GM19035 (cell line): Measurements from ENCODE around the gene WDR43.
A peak's percentile ranks its signal among the peaks of the same experiment; 100 is the strongest.

ENCODE experiments used
- ATAC-seq: cut with Tn5 transposase; IDR thresholded peaks from one replicate; pipeline ENCODE4 v1.9.1; 2021; ENCODE audit not compliant: unreplicated experiment

WDR43 gene

GRCh38 chr2:28894470-28895188 is at the start of gene WDR43:
WDR43 (plus strand) TSS chr2:28894667; CDS start chr2:28894699, 32 bp downstream.
- peak; percentile 88 for ATAC-seq

GRCh38 chr2:28855193-28855592 is 39.3 kb upstream of the WDR43 start:
- no peak for ATAC-seq

GRCh38 chr2:28855977-28856376 is 38.5 kb upstream of the WDR43 start:
- no peak for ATAC-seq

- ATAC-seq, result no peak
Measured at GRCh38 chr2:28868611-28869010, 25.9 kb upstream of the WDR43 start.

- ATAC-seq, result peak; percentile 32
Measured at GRCh38 chr2:28869494-28870145, 24.8 kb upstream of the WDR43 start.

- ATAC-seq, result peak; percentile 96
Measured at GRCh38 chr2:28870146-28870891, 24.1 kb upstream of the WDR43 start, which contains the start of gene TRMT61B. TRMT61B (minus strand) TSS chr2:28870309; CDS start chr2:28870277, 32 bp downstream.

- no peak for ATAC-seq
Measured at GRCh38 chr2:28871620-28872019, 22.8 kb upstream of the WDR43 start.

GRCh38 chr2:28880193-28880592 is 14.3 kb upstream of the WDR43 start:
- ATAC-seq, result no peak

- no peak for ATAC-seq
Measured at GRCh38 chr2:28893488-28893887, 979 bp upstream of the WDR43 start.

GRCh38 chr2:28895189-28895893 is 874 bp downstream of the WDR43 start:
- peak; percentile 26 for ATAC-seq

GRCh38 chr2:28896906-28897305 is 2.4 kb downstream of the WDR43 start:
- ATAC-seq, result no peak

GRCh38 chr2:28898048-28898447 is 3.6 kb downstream of the WDR43 start:
- no peak for ATAC-seq

- no peak for ATAC-seq
Measured at GRCh38 chr2:28901202-28901601, 6.7 kb downstream of the WDR43 start.

GRCh38 chr2:28901841-28902240 is 7.4 kb downstream of the WDR43 start:
- ATAC-seq, result no peak

- no peak for ATAC-seq
Measured at GRCh38 chr2:28902584-28902983, 8.1 kb downstream of the WDR43 start.

GRCh38 chr2:28904295-28904694 is 9.8 kb downstream of the WDR43 start:
- ATAC-seq, result no peak

GRCh38 chr2:28904802-28905457 is 10.5 kb downstream of the WDR43 start:
- no peak for ATAC-seq

GRCh38 chr2:28905533-28905932 is 11.1 kb downstream of the WDR43 start:
- no peak for ATAC-seq

- ATAC-seq, result no peak
Measured at GRCh38 chr2:28906376-28906775, 11.9 kb downstream of the WDR43 start.

GRCh38 chr2:28906821-28907220 is 12.4 kb downstream of the WDR43 start:
- no peak for ATAC-seq

- no peak for ATAC-seq
Measured at GRCh38 chr2:28908172-28908571, 13.7 kb downstream of the WDR43 start.
